Fibroblast of lung (primary cell): ENCODE measurements around the gene RIPOR2. TPM values are rescaled to one million over a fixed set of nuclear protein-coding genes. Genes with fewer than 3 reads are reported as not detected.
"Not testable (repeated sequence)": the region's sequence is repeated elsewhere in the genome, so short reads cannot be mapped to it uniquely, and the experiment has no call there.

ENCODE experiments used
- DNase-seq, 2 donors: peaks; one replicate each; pipeline versions ENCODE4 v3.0.0 to v3.0.0-alpha.2; 2010; ENCODE audit warnings: low read depth in 2 of 2
- H2AFZ ChIP-seq: 2 replicates; pipeline ENCODE4 v1.5.1; 2012; ENCODE audit warnings: low read length, control low read depth, inconsistent platforms
- H3K27ac ChIP-seq: 2 replicates; pipeline ENCODE4 v1.5.1; 2011; ENCODE audit warnings: low read length, control low read depth; ENCODE audit not compliant: insufficient read depth
- H3K27me3 ChIP-seq: 2 replicates; pipeline ENCODE4 v1.5.1; 2011; ENCODE audit warnings: mild to moderate bottlenecking, low read length; ENCODE audit not compliant: control insufficient read depth, insufficient read depth
- H3K36me3 ChIP-seq: 2 replicates; pipeline ENCODE4 v1.5.1; 2011; ENCODE audit warnings: low read length; ENCODE audit not compliant: control insufficient read depth, insufficient read depth
- H3K4me1 ChIP-seq: 2 replicates; pipeline ENCODE4 v1.5.1; 2011; ENCODE audit warnings: low read length; ENCODE audit not compliant: control insufficient read depth, insufficient read depth; ENCODE audit errors: extremely low read depth
- H3K4me2 ChIP-seq: 2 replicates; pipeline ENCODE4 v1.5.1; 2011; ENCODE audit warnings: low read length, control low read depth; ENCODE audit not compliant: insufficient read depth; ENCODE audit errors: extremely low read depth
- H3K4me3 ChIP-seq, 4 experiments: fragments of 200-600 bp in 1 of 4; sonication (generic) in 1 of 4; replicated peaks in 1 of 4; 2 replicates each; pipeline ENCODE4 v1.5.1; 2011 to 2016; ENCODE audit warnings: low read length in 4 of 4, low read depth in 3 of 4, mild to moderate bottlenecking in 3 of 4, control low read depth in 2 of 4, inconsistent platforms in 1 of 4, mixed read lengths in 1 of 4; ENCODE audit not compliant: insufficient read depth in 1 of 4; ENCODE audit errors: control extremely low read depth in 1 of 4
- H3K79me2 ChIP-seq: 2 replicates; pipeline ENCODE4 v1.5.1; 2012; ENCODE audit warnings: mild to moderate bottlenecking, low read length, inconsistent platforms; ENCODE audit not compliant: control insufficient read depth, insufficient read depth
- H3K9ac ChIP-seq: 2 replicates; pipeline ENCODE4 v1.5.1; 2011; ENCODE audit warnings: mild to moderate bottlenecking, low read length, control low read depth; ENCODE audit not compliant: insufficient read depth
- H3K9me3 ChIP-seq: 2 replicates; pipeline ENCODE4 v1.5.1; 2012; ENCODE audit warnings: low read depth, low read length; ENCODE audit not compliant: control insufficient read depth, insufficient read depth
- H4K20me1 ChIP-seq: 2 replicates; pipeline ENCODE4 v1.5.1; 2011; ENCODE audit warnings: low read length; ENCODE audit not compliant: control insufficient read depth, insufficient read depth; ENCODE audit errors: extremely low read depth
- EZH2 ChIP-seq: IDR thresholded peaks from 2 replicates; pipeline ENCODE4 v1.5.1; 2012; ENCODE audit warnings: low read length, control low read depth, mild to moderate bottlenecking; ENCODE audit errors: missing control alignments
- polyA plus RNA-seq, 2 donors: library from polyadenylated mRNA; depleted of rRNA in 1 of 2; stranded (reverse) in 1 of 2; unstranded in 1 of 2; fragments of >200 nt; gene quantifications; 2 replicates each; pipeline ENCODE4 v1.2.1, GENCODE V29; 2011 to 2012; ENCODE audit warnings: missing spikeins in 1 of 2
- total RNA-seq: library from RNA; depleted of rRNA; stranded (reverse); fragments of >200 nt; gene quantifications from 2 replicates; pipeline ENCODE4 v1.2.1, GENCODE V29; 2014
- TF ChIP-seq, protein P1 (sequence below), 2 donors: IDR thresholded peaks in 1 of 2; conservative IDR thresholded peaks in 1 of 2; 1 replicate in 1 of 2; 2 replicates in 1 of 2; pipeline ENCODE4 v1.5.1; 2011 to 2012; ENCODE audit warnings: low read length in 2 of 2, control low read depth in 1 of 2, inconsistent platforms in 1 of 2, low read depth in 1 of 2, mild to moderate bottlenecking in 1 of 2

The RIPOR2 gene
- total and polyA plus RNA-seq, 2 donors (not counting 1 experiment from before 2014, with no cell fraction given): 3.5 to 3.6 TPM

DNA sequence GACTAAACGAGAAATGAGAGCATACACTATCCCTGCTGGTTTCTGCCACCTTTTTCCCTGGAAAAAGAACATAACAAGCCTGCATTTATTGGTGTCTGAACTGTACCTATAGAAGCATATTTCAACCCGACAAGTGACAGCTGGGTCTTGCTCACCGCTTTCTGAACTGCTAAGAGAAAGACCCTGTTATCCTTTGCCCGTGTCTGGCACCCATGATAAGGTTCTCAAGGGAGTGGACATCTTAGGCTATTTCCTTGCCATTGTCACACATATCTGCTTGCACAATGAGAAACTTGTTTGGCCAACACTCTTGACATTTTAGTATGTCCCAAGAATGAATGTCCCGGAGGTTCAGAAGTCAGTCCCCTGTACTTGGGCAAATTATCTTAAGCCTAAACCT is 19.3 kb downstream of the RIPOR2 start:
- peaks cover 18% of the 10 kb centered on the region for H3K27me3 ChIP-seq
- H2AFZ ChIP-seq: no peak overlapping the region
- no peaks in the 10 kb centered on the region for H3K9me3 ChIP-seq
- H3K4me3 ChIP-seq: no peak overlapping the region
- no peak overlapping the region for H3K9ac ChIP-seq
- no peak overlapping the region for H3K27ac ChIP-seq
- H4K20me1 ChIP-seq: no peaks in the 10 kb centered on the region
- H3K36me3 ChIP-seq: no peaks in the 10 kb centered on the region
- H3K79me2 ChIP-seq: no peaks in the 10 kb centered on the region
- H3K4me2 ChIP-seq: no peak overlapping the region
- no peak for DNase-seq
- TF ChIP-seq EZH2: no peak
- TF ChIP-seq, protein P1, sequence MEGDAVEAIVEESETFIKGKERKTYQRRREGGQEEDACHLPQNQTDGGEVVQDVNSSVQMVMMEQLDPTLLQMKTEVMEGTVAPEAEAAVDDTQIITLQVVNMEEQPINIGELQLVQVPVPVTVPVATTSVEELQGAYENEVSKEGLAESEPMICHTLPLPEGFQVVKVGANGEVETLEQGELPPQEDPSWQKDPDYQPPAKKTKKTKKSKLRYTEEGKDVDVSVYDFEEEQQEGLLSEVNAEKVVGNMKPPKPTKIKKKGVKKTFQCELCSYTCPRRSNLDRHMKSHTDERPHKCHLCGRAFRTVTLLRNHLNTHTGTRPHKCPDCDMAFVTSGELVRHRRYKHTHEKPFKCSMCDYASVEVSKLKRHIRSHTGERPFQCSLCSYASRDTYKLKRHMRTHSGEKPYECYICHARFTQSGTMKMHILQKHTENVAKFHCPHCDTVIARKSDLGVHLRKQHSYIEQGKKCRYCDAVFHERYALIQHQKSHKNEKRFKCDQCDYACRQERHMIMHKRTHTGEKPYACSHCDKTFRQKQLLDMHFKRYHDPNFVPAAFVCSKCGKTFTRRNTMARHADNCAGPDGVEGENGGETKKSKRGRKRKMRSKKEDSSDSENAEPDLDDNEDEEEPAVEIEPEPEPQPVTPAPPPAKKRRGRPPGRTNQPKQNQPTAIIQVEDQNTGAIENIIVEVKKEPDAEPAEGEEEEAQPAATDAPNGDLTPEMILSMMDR (conservative IDR thresholded peaks at IDR 0.05 in 1 of 2, IDR thresholded peaks at IDR 0.05 in 1 of 2; ENCODE audit: low read depth in 1 of 2, low read length in 2 of 2): no peak
- no peaks in the 10 kb centered on the region for H3K4me1 ChIP-seq

DNA sequence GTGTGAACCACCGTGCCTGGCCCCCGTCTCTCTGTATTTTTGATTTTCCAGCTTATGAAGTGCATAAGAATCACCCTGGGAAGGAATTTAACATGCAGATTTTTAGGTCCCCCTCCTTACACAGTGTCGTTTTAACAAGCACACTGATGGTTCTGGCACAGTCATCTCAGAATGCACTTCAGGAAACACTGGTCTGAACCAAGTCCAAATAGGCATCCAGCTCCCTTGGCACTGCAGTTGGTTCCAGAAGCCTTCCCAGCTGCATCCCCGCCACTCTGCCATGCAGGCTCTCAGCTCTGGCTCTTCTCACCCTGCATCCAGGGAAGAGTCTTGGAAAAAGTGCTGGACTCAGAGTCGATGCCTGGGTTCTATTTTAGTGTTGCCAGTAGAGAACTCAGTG is 20.1 kb downstream of the RIPOR2 start:
- Histone ChIP-seq H3K36me3 (no peaks in the 10 kb centered on the region), H3K4me1 (no peaks in the 10 kb centered on the region), H3K4me3 (no peak overlapping the region), H3K27me3 (peaks cover 18% of the 10 kb centered on the region), H3K9me3 (no peaks in the 10 kb centered on the region), H3K27ac (no peak overlapping the region), H4K20me1 (no peaks in the 10 kb centered on the region), H3K4me2 (no peak overlapping the region), H3K79me2 (no peaks in the 10 kb centered on the region), H2AFZ (no peak overlapping the region), H3K9ac (no peak overlapping the region)
- no peak for TF ChIP-seq EZH2
- TF ChIP-seq, protein P1 (conservative IDR thresholded peaks at IDR 0.05 in 1 of 2, IDR thresholded peaks at IDR 0.05 in 1 of 2; ENCODE audit: low read depth in 1 of 2, low read length in 2 of 2): no peak
- DNase-seq: no peak

DNA sequence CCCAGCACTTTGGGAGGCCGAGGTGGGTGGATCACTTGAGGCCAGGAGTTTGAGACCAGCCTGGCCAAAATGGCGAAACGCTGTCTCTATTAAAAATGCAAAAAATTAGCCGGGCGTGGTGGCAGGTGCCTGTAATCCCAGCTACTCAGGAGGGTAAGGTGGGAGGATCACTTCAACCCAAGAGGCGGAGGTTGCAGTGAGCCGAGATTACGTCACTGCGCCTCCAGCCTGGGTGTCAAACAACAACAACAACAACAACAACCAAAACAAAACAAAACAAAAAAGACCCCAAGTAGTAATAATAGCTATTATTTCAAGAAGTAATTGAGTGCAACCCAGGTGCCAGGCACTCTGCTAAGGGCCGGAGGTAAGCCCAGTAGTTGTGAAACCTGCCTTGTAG is 21.7 kb downstream of the RIPOR2 start:
- H3K4me1 ChIP-seq, H3K9me3 ChIP-seq, H2AFZ ChIP-seq, H3K79me2 ChIP-seq, H3K9ac ChIP-seq, H3K4me2 ChIP-seq, H3K4me3 ChIP-seq, H3K27ac ChIP-seq, H4K20me1 ChIP-seq, DNase-seq, H3K36me3 ChIP-seq: not testable (repeated sequence)
- peaks cover 18% of the 10 kb centered on the region for H3K27me3 ChIP-seq
